GM19043 (cell line): ENCODE results near the gene TMEM129.

Source experiments
- ATAC-seq: cut with Tn5 transposase; IDR thresholded peaks from one replicate; pipeline ENCODE4 v1.9.1; 2021; ENCODE audit warnings: low read depth; ENCODE audit not compliant: unreplicated experiment

The TMEM129 gene

GRCh38 chr4:1722551-1723118 is 1.5 kb upstream of the TMEM129 start:
- ATAC-seq: no peak

DNA sequence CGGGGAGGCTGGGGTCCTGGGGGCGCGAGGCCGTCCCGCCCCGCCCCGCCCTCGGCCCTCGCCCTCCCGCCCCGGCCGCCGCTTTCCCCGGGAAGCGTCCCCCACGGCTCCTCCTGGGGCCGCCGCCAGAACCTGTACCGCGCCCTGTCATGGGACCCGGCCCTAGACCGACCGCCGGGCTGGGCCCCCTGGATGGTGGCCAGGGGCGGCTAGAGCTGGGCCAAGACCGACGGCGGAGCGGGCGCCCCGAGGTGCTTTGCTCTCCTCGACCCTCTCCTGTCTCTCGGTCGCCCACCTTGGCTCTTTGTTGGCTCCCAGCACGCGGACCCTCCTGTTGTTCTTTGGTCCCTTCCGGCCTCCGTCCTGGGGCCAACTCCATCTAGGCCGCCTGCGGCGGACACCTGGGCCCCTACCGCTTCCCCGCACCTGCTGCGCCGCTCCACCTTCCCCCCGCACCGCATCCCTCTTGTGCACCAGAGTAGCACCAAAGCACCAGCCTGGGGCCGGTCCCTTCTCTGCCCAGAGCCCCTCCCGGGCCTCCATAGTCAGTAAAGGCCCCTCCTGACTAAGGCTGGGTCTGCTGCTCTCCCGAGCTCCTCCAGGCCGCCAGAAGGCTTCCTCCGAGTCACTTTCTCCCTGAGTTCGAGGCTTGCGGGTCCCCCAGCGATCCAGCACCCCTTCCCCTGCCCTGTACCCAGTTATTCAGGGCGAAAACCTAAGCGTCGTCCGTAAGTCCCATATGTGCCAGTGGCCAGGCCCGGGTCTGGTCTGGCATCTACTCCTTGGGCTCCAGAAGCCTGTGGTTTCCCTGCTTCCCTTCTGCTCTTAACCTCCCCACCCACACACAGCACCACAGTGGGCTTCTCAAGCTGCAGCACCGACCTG is 785 bp upstream of the TMEM129 start:
- ATAC-seq: no peak

GRCh38 chr4:1720163-1720983 is 750 bp downstream of the TMEM129 start:
- peak; percentile 8 for ATAC-seq

- no peak for ATAC-seq
Measured at GRCh38 chr4:1718095-1718850, 2.9 kb downstream of the TMEM129 start.

GRCh38 chr4:1717129-1718094 is 3.7 kb downstream of the TMEM129 start:
- ATAC-seq: no peak

- ATAC-seq: no peak
Measured at GRCh38 chr4:1716065-1716945, 4.8 kb downstream of the TMEM129 start.

DNA sequence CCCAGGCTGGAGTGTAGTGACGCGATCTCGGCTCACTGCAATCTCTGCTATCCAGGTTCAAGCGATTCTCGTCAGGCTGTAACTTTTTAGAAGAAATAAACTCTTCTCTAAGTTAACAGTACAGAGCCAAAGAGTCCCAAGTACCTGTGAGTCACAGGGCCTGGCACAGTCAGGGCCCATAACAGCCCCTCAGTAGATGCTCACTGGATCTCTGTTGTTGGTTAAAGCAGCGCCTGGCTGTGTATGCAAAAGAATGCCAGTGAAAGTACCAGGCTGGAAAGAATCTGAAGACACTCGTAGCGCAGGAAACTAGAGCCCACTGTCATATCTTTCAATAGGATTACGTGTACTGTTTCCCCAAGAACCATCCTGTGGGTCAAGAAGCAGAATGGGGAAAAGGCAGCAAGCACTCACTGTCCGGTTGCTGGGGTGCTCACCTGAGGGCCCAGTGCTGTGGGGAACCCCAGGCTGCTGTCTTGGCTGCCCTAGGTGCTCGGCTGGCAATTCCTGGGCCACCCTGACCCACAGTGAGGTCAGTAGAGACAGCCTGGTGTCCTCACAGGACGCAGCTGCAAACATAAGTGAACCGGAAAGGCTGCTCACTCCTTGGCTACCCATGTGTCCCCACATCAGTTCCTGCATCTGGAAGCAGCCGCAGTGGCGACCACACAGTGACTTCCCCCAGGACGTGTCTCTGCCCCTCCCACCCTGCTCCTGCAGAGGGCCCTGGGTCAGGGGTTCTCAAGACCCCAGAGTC is 5.9 kb downstream of the TMEM129 start:
- no peak for ATAC-seq

- ATAC-seq: no peak
Measured at GRCh38 chr4:1714303-1715001, 6.7 kb downstream of the TMEM129 start.

GRCh38 chr4:1713003-1713851 is 7.9 kb downstream of the TMEM129 start:
- peak; percentile 8 for ATAC-seq

DNA sequence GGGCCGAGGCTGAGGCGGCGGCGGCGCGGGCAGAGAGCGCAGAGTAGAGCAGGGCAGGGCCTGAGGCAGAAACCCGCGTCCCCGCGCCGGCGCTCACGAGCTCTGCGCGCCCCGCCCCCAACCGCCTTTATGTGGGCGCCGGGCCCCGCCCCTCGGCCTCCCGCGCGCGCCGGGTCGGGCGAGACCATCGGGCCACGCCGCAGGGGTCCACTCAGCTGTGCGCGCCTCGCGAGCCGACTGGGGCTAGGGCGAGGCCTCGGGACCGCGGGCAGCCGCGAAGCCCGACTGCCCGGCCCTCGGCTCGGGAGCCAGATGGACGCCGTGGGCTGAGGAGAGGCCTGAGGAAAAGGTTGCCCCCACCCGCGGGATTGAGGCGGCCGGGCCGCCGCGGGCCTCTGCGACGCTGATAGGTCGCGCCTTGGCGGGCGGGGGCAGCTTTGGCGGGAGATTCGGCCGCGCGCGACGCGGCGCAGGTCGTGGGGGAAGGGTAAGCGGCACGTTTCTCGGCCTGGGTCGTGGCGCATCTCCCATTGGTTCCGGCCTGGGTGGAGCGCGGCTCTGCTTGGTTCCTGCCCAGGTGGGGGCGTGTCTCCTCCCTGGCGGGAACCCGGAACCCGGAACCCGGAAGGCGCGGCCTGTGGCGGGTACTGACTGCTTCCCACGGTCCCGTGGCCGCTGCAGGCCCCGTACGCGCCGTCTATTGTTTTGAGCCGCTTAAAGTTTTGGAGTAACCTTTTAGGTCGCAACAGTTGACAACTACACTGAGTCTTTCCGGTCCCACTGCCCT is 8.7 kb downstream of the TMEM129 start, which contains the start of gene SLBP:
SLBP (minus strand) TSS at position 104 of the 787 bp plus-strand sequence. CDS start 131 bp downstream, outside the sequence.
- peak; percentile 76 for ATAC-seq

GRCh38 chr4:1711571-1712215 is 9.4 kb downstream of the TMEM129 start:
- no peak for ATAC-seq

DNA sequence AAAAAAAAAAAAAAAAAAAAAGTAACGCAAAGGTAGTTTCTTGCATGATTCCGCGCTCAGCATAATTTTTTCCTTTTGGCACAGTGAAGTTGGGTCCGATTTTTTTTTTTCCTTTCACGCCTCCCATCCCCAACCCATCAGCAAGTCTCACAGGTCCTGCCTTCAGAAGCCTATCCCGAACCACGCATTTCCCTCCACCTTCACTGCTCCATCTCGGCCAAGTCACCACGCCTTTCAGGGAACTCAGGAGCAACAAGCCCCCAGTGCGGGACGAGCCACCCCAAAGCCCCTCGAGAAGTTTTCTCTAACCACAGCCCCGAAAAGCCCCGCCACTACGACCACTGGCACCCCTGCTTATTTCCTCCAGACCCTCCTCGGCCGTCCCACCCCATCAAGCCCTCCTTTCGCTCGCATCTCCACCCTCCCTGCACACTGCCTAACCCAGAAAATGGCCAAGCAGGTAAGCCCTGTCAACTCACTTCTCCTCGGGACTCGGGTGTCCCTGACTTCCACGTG is 10.0 kb downstream of the TMEM129 start:
- no peak for ATAC-seq

- no peak for ATAC-seq
Measured at GRCh38 chr4:1708581-1708980, 12.5 kb downstream of the TMEM129 start.

- no peak for ATAC-seq
Measured at GRCh38 chr4:1706358-1706757, 14.8 kb downstream of the TMEM129 start.

DNA sequence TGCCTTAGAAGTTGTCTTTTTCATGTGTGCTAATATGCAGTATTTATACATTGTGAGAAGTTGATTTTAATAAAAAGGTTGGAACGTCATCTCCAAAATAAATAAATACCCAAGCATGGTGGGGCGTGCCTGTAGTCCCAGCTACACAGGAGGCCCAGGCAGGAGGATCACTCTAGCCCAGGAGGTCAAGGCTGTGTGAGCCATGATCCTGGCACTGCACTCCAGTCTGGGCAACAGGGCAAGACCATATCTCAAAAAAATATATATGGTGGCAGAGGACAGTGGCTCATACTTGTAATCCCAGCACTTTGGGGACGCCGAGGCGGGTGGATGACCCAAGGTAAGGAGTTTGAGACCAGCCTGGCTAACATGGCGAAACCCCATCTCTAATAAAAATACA is 15.4 kb downstream of the TMEM129 start:
- no peak for ATAC-seq
